NCI-H510A (cell line): ENCODE results near the gene CLHC1.
"Not testable (repeated sequence)": the region's sequence is repeated elsewhere in the genome, so short reads cannot be mapped to it uniquely, and the experiment has no call there.

Source experiments
- DNase-seq: peaks from one replicate; lab custom pipeline; 2025; lab: John Stamatoyannopoulos, UW

The CLHC1 gene

GRCh38 chr2:55232084-55232862, at the start of gene CLHC1, which contains the start of gene RPS27A:
CLHC1 (minus strand) TSS chr2:55232293; CDS start chr2:55222411, 9,882 bp downstream.
RPS27A (plus strand) TSS chr2:55232688; CDS start chr2:55232825, 137 bp downstream.
- DNase-seq, result peak; percentile 90

GRCh38 chr2:55280851-55281546, 48.9 kb upstream of the CLHC1 start:
- DNase-seq, result not testable (repeated sequence)

- DNase-seq, result not testable (repeated sequence)
These were observed 47.8 kb upstream of the CLHC1 start for GRCh38 chr2:55279859-55280424.

GRCh38 chr2:55279214-55279835, 47.2 kb upstream of the CLHC1 start:
- DNase-seq, result not testable (repeated sequence)

GRCh38 chr2:55277310-55277709, 45.2 kb upstream of the CLHC1 start:
- DNase-seq, result no peak

- not testable (repeated sequence) for DNase-seq
These were observed 42.3 kb upstream of the CLHC1 start for GRCh38 chr2:55274346-55274745.

GRCh38 chr2:55269645-55269990, 37.5 kb upstream of the CLHC1 start:
- no peak for DNase-seq

- DNase-seq, result peak; percentile 95
These were observed 37.0 kb upstream of the CLHC1 start, which contains the start of gene MTIF2 for GRCh38 chr2:55268907-55269644. MTIF2 (minus strand) TSS chr2:55269231; CDS start chr2:55263858, 5,373 bp downstream.

GRCh38 chr2:55268288-55268906, 36.3 kb upstream of the CLHC1 start:
- no peak for DNase-seq

GRCh38 chr2:55259586-55259985, 27.5 kb upstream of the CLHC1 start:
- not testable (repeated sequence) for DNase-seq

GRCh38 chr2:55252832-55253231, 20.7 kb upstream of the CLHC1 start:
- no peak for DNase-seq

GRCh38 chr2:55247025-55247424, 14.9 kb upstream of the CLHC1 start:
- no peak for DNase-seq

GRCh38 chr2:55245411-55245810, 13.3 kb upstream of the CLHC1 start:
- no peak for DNase-seq

GRCh38 chr2:55242617-55243016, 10.5 kb upstream of the CLHC1 start:
- no peak for DNase-seq

- DNase-seq, result not testable (repeated sequence)
These were observed 9.5 kb upstream of the CLHC1 start for GRCh38 chr2:55241582-55241981.

- DNase-seq, result no peak
These were observed 7.6 kb upstream of the CLHC1 start for GRCh38 chr2:55239656-55240222.

- DNase-seq, result no peak
These were observed 5.0 kb upstream of the CLHC1 start for GRCh38 chr2:55236992-55237543.

- no peak for DNase-seq
These were observed 3.8 kb upstream of the CLHC1 start for GRCh38 chr2:55235724-55236538.

GRCh38 chr2:55233658-55233940, 1.5 kb upstream of the CLHC1 start:
- no peak for DNase-seq
